ENCODE results near the gene PCDH9.

Gene PCDH9

GRCh38 chr13:67045357-67045756 lies 184.8 kb downstream of the PCDH9 start:
- no peak for DNase-seq (ENCODE audit: low spot score)
- no CpG with 5 or more reads among the region's 1 CpG for WGBS, 2 donors (ENCODE audit: extremely low coverage in 2 of 2, insufficient read length in 2 of 2, insufficient replicate concordance in 1 of 2)

GRCh38 chr13:67043901-67044300 lies 186.2 kb downstream of the PCDH9 start:
- WGBS, 2 donors (ENCODE audit: extremely low coverage in 2 of 2, insufficient read length in 2 of 2, insufficient replicate concordance in 1 of 2) = no CpG with 5 or more reads among the region's 1 CpG
- H3K18ac ChIP-seq (ENCODE audit: low read length) = no peak overlapping the region
- H2BK15ac ChIP-seq (ENCODE audit: low read length) = no peak overlapping the region

More at GRCh38 chr13:67045357-67045756, 184.8 kb downstream of the PCDH9 start:
- H2AFZ ChIP-seq (ENCODE audit: low read length) = no peak overlapping the region
- H2BK120ac ChIP-seq (ENCODE audit: low read depth, low read length) = no peak overlapping the region
- H3K18ac ChIP-seq (ENCODE audit: low read length) = no peak overlapping the region
- H3K27me3 ChIP-seq (ENCODE audit: control insufficient read depth in 3 of 3, insufficient read depth in 3 of 3, low read depth in 1 of 3, low read length in 3 of 3) = no peaks in the 10 kb centered on the region
- H4K91ac ChIP-seq (ENCODE audit: low read depth, low read length, poor library complexity) = no peak overlapping the region
- no peak overlapping the region for H2BK12ac ChIP-seq (ENCODE audit: low read length)
- no peaks in the 10 kb centered on the region for H3K9me3 ChIP-seq (replicated peaks in 1 of 2; ENCODE audit: control insufficient read depth in 2 of 2, insufficient read depth in 1 of 2, low read depth in 1 of 2, low read length in 2 of 2)
- H3K36me3 ChIP-seq (replicated peaks in 1 of 2; ENCODE audit: control insufficient read depth in 2 of 2, insufficient read depth in 2 of 2, low read length in 2 of 2) = no peaks in the 10 kb centered on the region
- H3K4me2 ChIP-seq (ENCODE audit: insufficient read depth, low read length, poor library complexity, severe bottlenecking) = no peak overlapping the region
- no peak overlapping the region for H3K23ac ChIP-seq (ENCODE audit: low read depth, low read length, poor library complexity)
- no peak overlapping the region for H3K4me3 ChIP-seq (ENCODE audit: low read length in 2 of 2)
- H2AK5ac ChIP-seq (ENCODE audit: low read depth, low read length) = no peak overlapping the region
- H3K79me1 ChIP-seq (ENCODE audit: low read depth, low read length) = no peaks in the 10 kb centered on the region
- H3K4me1 ChIP-seq (ENCODE audit: control insufficient read depth in 2 of 2, insufficient read depth in 1 of 2, low read depth in 1 of 2, low read length in 2 of 2) = peaks cover 3 to 8% of the 10 kb centered on the region in 2 donors
- H2BK5ac ChIP-seq (ENCODE audit: low read length) = no peak overlapping the region
- no peak overlapping the region for H3K27ac ChIP-seq (replicated peaks; ENCODE audit: low read length)
- H3K9ac ChIP-seq (ENCODE audit: low read depth, low read length, poor library complexity) = no peak overlapping the region
- H2BK15ac ChIP-seq (ENCODE audit: low read length) = no peak overlapping the region
- no peak overlapping the region for H3K14ac ChIP-seq (ENCODE audit: low read length)
- no peak overlapping the region for H4K8ac ChIP-seq (ENCODE audit: low read depth, low read length)
- H3K4ac ChIP-seq (ENCODE audit: low read length) = no peak overlapping the region

GRCh38 chr13:67042556-67042955 lies 187.6 kb downstream of the PCDH9 start:
- no CpG with 5 or more reads among the region's 2 CpGs for WGBS, 2 donors (ENCODE audit: extremely low coverage in 2 of 2, insufficient read length in 2 of 2, insufficient replicate concordance in 1 of 2)
- Histone ChIP-seq H3K14ac (ENCODE audit: low read length) (no peak overlapping the region), H2AK5ac (ENCODE audit: low read depth, low read length) (no peak overlapping the region), H3K4me3 (ENCODE audit: low read length in 2 of 2) (no peak overlapping the region), H3K4me2 (ENCODE audit: insufficient read depth, low read length, poor library complexity, severe bottlenecking) (no peak overlapping the region), H3K27me3 (ENCODE audit: control insufficient read depth in 3 of 3, insufficient read depth in 3 of 3, low read depth in 1 of 3, low read length in 3 of 3) (no peaks in the 10 kb centered on the region), H3K4me1 (ENCODE audit: control insufficient read depth in 2 of 2, insufficient read depth in 1 of 2, low read depth in 1 of 2, low read length in 2 of 2) (peaks cover 0 to 3% of the 10 kb centered on the region in 2 donors), H3K9me3 (replicated peaks in 1 of 2; ENCODE audit: control insufficient read depth in 2 of 2, insufficient read depth in 1 of 2, low read depth in 1 of 2, low read length in 2 of 2) (no peaks in the 10 kb centered on the region), H3K4ac (ENCODE audit: low read length) (no peak overlapping the region), H2BK5ac (ENCODE audit: low read length) (no peak overlapping the region), H2BK12ac (ENCODE audit: low read length) (no peak overlapping the region), H2BK120ac (ENCODE audit: low read depth, low read length) (no peak overlapping the region), H2BK15ac (ENCODE audit: low read length) (no peak overlapping the region), H3K79me1 (ENCODE audit: low read depth, low read length) (no peaks in the 10 kb centered on the region), H4K91ac (ENCODE audit: low read depth, low read length, poor library complexity) (no peak overlapping the region), H3K18ac (ENCODE audit: low read length) (no peak overlapping the region), H3K36me3 (replicated peaks in 1 of 2; ENCODE audit: control insufficient read depth in 2 of 2, insufficient read depth in 2 of 2, low read length in 2 of 2) (no peaks in the 10 kb centered on the region), H4K8ac (ENCODE audit: low read depth, low read length) (no peak overlapping the region), H3K9ac (ENCODE audit: low read depth, low read length, poor library complexity) (no peak overlapping the region), H3K27ac (replicated peaks; ENCODE audit: low read length) (no peak overlapping the region), H2AFZ (ENCODE audit: low read length) (no peak overlapping the region), H3K23ac (ENCODE audit: low read depth, low read length, poor library complexity) (no peak overlapping the region)
- DNase-seq (ENCODE audit: low spot score) = no peak

More at GRCh38 chr13:67043901-67044300, 186.2 kb downstream of the PCDH9 start:
- Histone ChIP-seq H3K4me1 (ENCODE audit: control insufficient read depth in 2 of 2, insufficient read depth in 1 of 2, low read depth in 1 of 2, low read length in 2 of 2) (peaks cover 3 to 8% of the 10 kb centered on the region in 2 donors), H2BK120ac (ENCODE audit: low read depth, low read length) (no peak overlapping the region), H3K79me1 (ENCODE audit: low read depth, low read length) (no peaks in the 10 kb centered on the region), H3K23ac (ENCODE audit: low read depth, low read length, poor library complexity) (no peak overlapping the region), H3K4me2 (ENCODE audit: insufficient read depth, low read length, poor library complexity, severe bottlenecking) (no peak overlapping the region), H3K14ac (ENCODE audit: low read length) (no peak overlapping the region), H3K27me3 (ENCODE audit: control insufficient read depth in 3 of 3, insufficient read depth in 3 of 3, low read depth in 1 of 3, low read length in 3 of 3) (no peaks in the 10 kb centered on the region), H2BK5ac (ENCODE audit: low read length) (no peak overlapping the region), H4K91ac (ENCODE audit: low read depth, low read length, poor library complexity) (no peak overlapping the region), H3K9me3 (replicated peaks in 1 of 2; ENCODE audit: control insufficient read depth in 2 of 2, insufficient read depth in 1 of 2, low read depth in 1 of 2, low read length in 2 of 2) (no peaks in the 10 kb centered on the region), H3K4me3 (ENCODE audit: low read length in 2 of 2) (no peak overlapping the region), H3K36me3 (replicated peaks in 1 of 2; ENCODE audit: control insufficient read depth in 2 of 2, insufficient read depth in 2 of 2, low read length in 2 of 2) (no peaks in the 10 kb centered on the region), H4K8ac (ENCODE audit: low read depth, low read length) (no peak overlapping the region), H2AFZ (ENCODE audit: low read length) (no peak overlapping the region), H3K9ac (ENCODE audit: low read depth, low read length, poor library complexity) (no peak overlapping the region), H2BK12ac (ENCODE audit: low read length) (no peak overlapping the region), H3K27ac (replicated peaks; ENCODE audit: low read length) (no peak overlapping the region), H2AK5ac (ENCODE audit: low read depth, low read length) (no peak overlapping the region), H3K4ac (ENCODE audit: low read length) (no peak overlapping the region)
- no peak for DNase-seq (ENCODE audit: low spot score)

GRCh38 chr13:67036699-67037457 lies 193.3 kb downstream of the PCDH9 start:
- DNase-seq (ENCODE audit: low spot score) = no peak
- Histone ChIP-seq H3K27me3 (ENCODE audit: control insufficient read depth in 3 of 3, insufficient read depth in 3 of 3, low read depth in 1 of 3, low read length in 3 of 3) (no peaks in the 10 kb centered on the region), H4K91ac (ENCODE audit: low read depth, low read length, poor library complexity) (no peak overlapping the region), H4K8ac (ENCODE audit: low read depth, low read length) (no peak overlapping the region), H3K79me1 (ENCODE audit: low read depth, low read length) (no peaks in the 10 kb centered on the region), H3K18ac (ENCODE audit: low read length) (no peak overlapping the region), H2AK5ac (ENCODE audit: low read depth, low read length) (no peak overlapping the region), H3K4me1 (ENCODE audit: control insufficient read depth in 2 of 2, insufficient read depth in 1 of 2, low read depth in 1 of 2, low read length in 2 of 2) (peaks cover 0 to 3% of the 10 kb centered on the region in 2 donors), H3K4ac (ENCODE audit: low read length) (no peak overlapping the region), H3K14ac (ENCODE audit: low read length) (no peak overlapping the region), H3K4me3 (ENCODE audit: low read length in 2 of 2) (no peak overlapping the region), H2BK12ac (ENCODE audit: low read length) (no peak overlapping the region), H2BK120ac (ENCODE audit: low read depth, low read length) (no peak overlapping the region), H3K23ac (ENCODE audit: low read depth, low read length, poor library complexity) (no peak overlapping the region), H3K36me3 (replicated peaks in 1 of 2; ENCODE audit: control insufficient read depth in 2 of 2, insufficient read depth in 2 of 2, low read length in 2 of 2) (no peaks in the 10 kb centered on the region), H3K9me3 (replicated peaks in 1 of 2; ENCODE audit: control insufficient read depth in 2 of 2, insufficient read depth in 1 of 2, low read depth in 1 of 2, low read length in 2 of 2) (no peaks in the 10 kb centered on the region), H3K4me2 (ENCODE audit: insufficient read depth, low read length, poor library complexity, severe bottlenecking) (no peak overlapping the region), H2BK15ac (ENCODE audit: low read length) (no peak overlapping the region), H2AFZ (ENCODE audit: low read length) (no peak overlapping the region), H3K9ac (ENCODE audit: low read depth, low read length, poor library complexity) (no peak overlapping the region), H2BK5ac (ENCODE audit: low read length) (no peak overlapping the region), H3K27ac (replicated peaks; ENCODE audit: low read length) (no peak overlapping the region)
- no CpG with 5 or more reads among the region's 10 CpGs for WGBS, 2 donors (ENCODE audit: extremely low coverage in 2 of 2, insufficient read length in 2 of 2, insufficient replicate concordance in 1 of 2)

Data from neuronal stem cell (in vitro differentiated cells).